Sigmoid colon (tissue), 4 donors: ENCODE data around the gene SPRYD3.

Experiments
- POLR2A ChIP-seq, 2 donors: fragments of 450-650 bp; IDR thresholded peaks; one replicate each; pipeline ENCODE4 v1.6.1; 2016; ENCODE audit warnings: antibody characterized with exemption in 2 of 2, mild to moderate bottlenecking in 2 of 2, moderate library complexity in 2 of 2
- POLR2AphosphoS5 ChIP-seq, 4 donors: sonication (generic); formaldehyde crosslinking; IDR thresholded peaks; one replicate each; pipeline ENCODE4 v1.6.1; 2017; ENCODE audit warnings: antibody characterized with exemption in 4 of 4
- TF ChIP-seq, protein P1 (sequence below), 4 experiments: fragments of 450-650 bp in 3 of 4; fragments of 200-600 bp in 1 of 4; IDR thresholded peaks; one replicate each; pipeline ENCODE4 v1.5.1; 2016 to 2019; ENCODE audit warnings: antibody characterized with exemption in 4 of 4, mild to moderate bottlenecking in 3 of 4, moderate library complexity in 2 of 4

DNA sequence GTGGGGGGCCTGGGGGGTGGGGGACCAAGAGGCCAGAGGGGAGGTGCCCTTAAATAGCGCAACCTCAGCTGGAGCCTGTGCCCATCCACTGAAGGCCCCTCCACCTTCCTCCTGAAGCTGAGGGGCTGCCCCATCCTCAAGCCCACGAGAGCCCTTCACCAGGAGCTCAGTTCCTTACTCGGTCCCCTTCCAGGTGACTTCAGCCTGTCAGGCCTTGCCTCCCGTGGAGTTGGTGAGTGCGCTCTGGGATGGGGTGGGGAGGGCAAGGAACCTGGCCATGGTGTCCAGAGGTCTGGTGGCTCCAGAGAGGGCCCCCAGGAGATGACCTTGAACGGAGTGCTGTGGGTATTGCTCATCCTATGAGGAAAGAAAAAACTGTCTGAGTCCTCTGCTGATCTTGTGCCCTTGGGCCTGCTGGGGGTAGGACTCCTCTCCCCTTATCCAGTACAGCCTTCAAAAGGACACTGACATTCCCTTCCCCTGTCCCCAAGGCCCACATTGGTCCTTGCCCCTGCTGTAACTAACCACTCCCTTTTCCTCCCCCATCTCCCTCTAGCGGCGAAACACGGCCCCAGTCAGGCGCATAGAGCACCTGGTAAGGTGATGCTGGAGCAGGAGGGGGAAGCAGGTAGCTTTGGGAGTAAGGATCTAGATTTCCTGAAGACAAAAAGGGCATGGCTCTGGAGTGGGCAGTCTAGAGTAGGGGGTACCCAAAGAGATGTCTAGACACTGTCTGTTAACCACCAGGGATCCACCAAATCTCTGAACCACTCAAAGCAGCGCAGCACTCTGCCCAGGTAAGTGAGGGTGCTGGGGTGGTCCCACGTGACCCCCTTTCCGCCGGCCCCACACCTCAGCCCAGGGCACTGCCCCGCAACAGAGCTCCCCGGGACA, 25.7 kb downstream of the SPRYD3 start:
- peak in 2 of 4 donors; percentile 4 to 24 for TF ChIP-seq POLR2AphosphoS5 (IDR thresholded peaks at IDR 0.05)
- no peak for TF ChIP-seq POLR2A (IDR thresholded peaks at IDR 0.05)
- TF ChIP-seq, protein P1, sequence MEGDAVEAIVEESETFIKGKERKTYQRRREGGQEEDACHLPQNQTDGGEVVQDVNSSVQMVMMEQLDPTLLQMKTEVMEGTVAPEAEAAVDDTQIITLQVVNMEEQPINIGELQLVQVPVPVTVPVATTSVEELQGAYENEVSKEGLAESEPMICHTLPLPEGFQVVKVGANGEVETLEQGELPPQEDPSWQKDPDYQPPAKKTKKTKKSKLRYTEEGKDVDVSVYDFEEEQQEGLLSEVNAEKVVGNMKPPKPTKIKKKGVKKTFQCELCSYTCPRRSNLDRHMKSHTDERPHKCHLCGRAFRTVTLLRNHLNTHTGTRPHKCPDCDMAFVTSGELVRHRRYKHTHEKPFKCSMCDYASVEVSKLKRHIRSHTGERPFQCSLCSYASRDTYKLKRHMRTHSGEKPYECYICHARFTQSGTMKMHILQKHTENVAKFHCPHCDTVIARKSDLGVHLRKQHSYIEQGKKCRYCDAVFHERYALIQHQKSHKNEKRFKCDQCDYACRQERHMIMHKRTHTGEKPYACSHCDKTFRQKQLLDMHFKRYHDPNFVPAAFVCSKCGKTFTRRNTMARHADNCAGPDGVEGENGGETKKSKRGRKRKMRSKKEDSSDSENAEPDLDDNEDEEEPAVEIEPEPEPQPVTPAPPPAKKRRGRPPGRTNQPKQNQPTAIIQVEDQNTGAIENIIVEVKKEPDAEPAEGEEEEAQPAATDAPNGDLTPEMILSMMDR (IDR thresholded peaks at IDR 0.05), result peak; percentile 64 to 83 (median 77)
